ENCODE results near the gene TXNDC5. TPM values are rescaled to one million over a fixed set of nuclear protein-coding genes. Genes with fewer than 3 reads are reported as not detected.

TXNDC5 gene
- total and polyA plus RNA-seq, 9 of the 15 experiments (the other 6 are each of a cell fraction or from before 2014, with no cell fraction given): 33.9 to 156 (median 137) TPM

DNA sequence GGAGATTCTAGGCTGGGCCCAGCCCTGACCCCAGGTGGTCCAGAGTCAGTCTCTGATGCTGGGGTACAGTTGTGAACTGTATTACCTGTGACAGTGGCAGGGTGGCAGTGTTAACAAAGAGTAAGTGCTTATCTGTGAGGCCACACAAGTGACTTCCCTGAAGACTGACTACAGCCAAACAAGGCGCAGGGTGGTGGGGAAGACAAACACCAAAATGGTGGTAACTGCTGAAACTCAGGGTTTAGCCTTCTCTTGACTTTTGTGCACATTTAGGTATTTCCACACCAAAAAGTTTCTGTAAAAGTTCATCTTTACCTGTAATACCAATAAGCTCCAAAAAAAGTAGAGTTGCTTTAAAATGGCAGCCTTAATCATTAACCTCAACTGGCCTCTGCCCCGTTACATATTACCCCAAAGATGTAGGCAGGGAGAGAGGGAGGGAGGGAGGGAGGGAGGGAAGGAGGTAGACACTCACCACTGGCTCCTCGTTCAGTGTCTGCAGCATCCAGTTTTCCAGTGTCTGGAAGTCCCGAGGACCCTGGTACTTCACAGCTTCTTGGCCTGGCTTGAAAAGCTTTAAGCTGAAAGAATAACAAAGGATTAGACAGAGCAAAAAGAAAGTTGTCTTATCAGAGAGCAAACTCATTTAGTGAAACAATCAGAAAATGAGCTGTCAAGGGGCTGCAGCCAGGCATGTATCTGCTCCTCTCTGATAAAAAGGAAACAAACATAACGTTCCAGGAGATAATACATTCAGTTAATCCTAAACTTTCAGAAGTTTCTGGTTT, 11.3 kb downstream of the TXNDC5 start (continued):
- TF ChIP-seq SMAD3 (CRISPR knock-in tag; conservative IDR thresholded peaks at IDR 0.05) (0 out of 2 replicates have a peak, but pooled peaks have one; percentile 5), SMC3 (conservative IDR thresholded peaks at IDR 0.05; ENCODE audit: insufficient read depth, low read depth, low read length) (peak; percentile 56; the same call in 1 of the 2 replicates), E2F3 (CRISPR knock-in tag; IDR thresholded peaks at IDR 0.05) (no peak), ZNF583 (CRISPR knock-in tag; IDR thresholded peaks at IDR 0.05) (0 out of 2 replicates have a peak, but pooled peaks have one; percentile 32), TCF3 (CRISPR knock-in tag; IDR thresholded peaks at IDR 0.05) (peak; percentile 99), TAF7 (tag; IDR thresholded peaks at IDR 0.05) (no peak), SRF (CRISPR knock-in tag; IDR thresholded peaks at IDR 0.05) (peak in 1 of 2 experiments; percentile 74; a peak in 1 of 4 replicates), RAD21 (CRISPR knock-in tag; conservative IDR thresholded peaks at IDR 0.05 in 1 of 2, IDR thresholded peaks at IDR 0.05 in 1 of 2) (peak; percentile 89 to 93), MTA2 (IDR thresholded peaks at IDR 0.05; ENCODE audit: low read depth) (peak; percentile 98), JUND (IDR thresholded peaks at IDR 0.05; ENCODE audit: borderline replicate concordance, low read depth, low read length) (peak; percentile 72; the same call in 1 of the 2 replicates), JUND (tag; IDR thresholded peaks at IDR 0.05; ENCODE audit: borderline replicate concordance, low read depth, low read length) (no peak; the same call in 2 of the 3 replicates), HCFC1 (IDR thresholded peaks at IDR 0.05; ENCODE audit: low read depth, low read length) (no peak), RB1 (IDR thresholded peaks at IDR 0.05; ENCODE audit: low read depth) (no peak)
- TF ChIP-seq, protein P1, sequence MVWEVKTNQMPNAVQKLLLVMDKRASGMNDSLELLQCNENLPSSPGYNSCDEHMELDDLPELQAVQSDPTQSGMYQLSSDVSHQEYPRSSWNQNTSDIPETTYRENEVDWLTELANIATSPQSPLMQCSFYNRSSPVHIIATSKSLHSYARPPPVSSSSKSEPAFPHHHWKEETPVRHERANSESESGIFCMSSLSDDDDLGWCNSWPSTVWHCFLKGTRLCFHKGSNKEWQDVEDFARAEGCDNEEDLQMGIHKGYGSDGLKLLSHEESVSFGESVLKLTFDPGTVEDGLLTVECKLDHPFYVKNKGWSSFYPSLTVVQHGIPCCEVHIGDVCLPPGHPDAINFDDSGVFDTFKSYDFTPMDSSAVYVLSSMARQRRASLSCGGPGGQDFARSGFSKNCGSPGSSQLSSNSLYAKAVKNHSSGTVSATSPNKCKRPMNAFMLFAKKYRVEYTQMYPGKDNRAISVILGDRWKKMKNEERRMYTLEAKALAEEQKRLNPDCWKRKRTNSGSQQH (CRISPR knock-in tag; IDR thresholded peaks at IDR 0.05): no peak
- TF ChIP-seq, protein P2, sequence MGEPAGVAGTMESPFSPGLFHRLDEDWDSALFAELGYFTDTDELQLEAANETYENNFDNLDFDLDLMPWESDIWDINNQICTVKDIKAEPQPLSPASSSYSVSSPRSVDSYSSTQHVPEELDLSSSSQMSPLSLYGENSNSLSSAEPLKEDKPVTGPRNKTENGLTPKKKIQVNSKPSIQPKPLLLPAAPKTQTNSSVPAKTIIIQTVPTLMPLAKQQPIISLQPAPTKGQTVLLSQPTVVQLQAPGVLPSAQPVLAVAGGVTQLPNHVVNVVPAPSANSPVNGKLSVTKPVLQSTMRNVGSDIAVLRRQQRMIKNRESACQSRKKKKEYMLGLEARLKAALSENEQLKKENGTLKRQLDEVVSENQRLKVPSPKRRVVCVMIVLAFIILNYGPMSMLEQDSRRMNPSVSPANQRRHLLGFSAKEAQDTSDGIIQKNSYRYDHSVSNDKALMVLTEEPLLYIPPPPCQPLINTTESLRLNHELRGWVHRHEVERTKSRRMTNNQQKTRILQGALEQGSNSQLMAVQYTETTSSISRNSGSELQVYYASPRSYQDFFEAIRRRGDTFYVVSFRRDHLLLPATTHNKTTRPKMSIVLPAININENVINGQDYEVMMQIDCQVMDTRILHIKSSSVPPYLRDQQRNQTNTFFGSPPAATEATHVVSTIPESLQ (CRISPR knock-in tag; IDR thresholded peaks at IDR 0.05): 0 out of 2 replicates have a peak, but pooled peaks have one; percentile 28
- TF ChIP-seq, protein P3, sequence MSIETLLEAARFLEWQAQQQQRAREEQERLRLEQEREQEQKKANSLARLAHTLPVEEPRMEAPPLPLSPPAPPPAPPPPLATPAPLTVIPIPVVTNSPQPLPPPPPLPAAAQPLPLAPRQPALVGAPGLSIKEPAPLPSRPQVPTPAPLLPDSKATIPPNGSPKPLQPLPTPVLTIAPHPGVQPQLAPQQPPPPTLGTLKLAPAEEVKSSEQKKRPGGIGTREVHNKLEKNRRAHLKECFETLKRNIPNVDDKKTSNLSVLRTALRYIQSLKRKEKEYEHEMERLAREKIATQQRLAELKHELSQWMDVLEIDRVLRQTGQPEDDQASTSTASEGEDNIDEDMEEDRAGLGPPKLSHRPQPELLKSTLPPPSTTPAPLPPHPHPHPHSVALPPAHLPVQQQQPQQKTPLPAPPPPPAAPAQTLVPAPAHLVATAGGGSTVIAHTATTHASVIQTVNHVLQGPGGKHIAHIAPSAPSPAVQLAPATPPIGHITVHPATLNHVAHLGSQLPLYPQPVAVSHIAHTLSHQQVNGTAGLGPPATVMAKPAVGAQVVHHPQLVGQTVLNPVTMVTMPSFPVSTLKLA (conservative IDR thresholded peaks at IDR 0.05): peak in 1 of 2 experiments; percentile 79; a peak in 2 of 4 replicates
- TF ChIP-seq, protein P4, sequence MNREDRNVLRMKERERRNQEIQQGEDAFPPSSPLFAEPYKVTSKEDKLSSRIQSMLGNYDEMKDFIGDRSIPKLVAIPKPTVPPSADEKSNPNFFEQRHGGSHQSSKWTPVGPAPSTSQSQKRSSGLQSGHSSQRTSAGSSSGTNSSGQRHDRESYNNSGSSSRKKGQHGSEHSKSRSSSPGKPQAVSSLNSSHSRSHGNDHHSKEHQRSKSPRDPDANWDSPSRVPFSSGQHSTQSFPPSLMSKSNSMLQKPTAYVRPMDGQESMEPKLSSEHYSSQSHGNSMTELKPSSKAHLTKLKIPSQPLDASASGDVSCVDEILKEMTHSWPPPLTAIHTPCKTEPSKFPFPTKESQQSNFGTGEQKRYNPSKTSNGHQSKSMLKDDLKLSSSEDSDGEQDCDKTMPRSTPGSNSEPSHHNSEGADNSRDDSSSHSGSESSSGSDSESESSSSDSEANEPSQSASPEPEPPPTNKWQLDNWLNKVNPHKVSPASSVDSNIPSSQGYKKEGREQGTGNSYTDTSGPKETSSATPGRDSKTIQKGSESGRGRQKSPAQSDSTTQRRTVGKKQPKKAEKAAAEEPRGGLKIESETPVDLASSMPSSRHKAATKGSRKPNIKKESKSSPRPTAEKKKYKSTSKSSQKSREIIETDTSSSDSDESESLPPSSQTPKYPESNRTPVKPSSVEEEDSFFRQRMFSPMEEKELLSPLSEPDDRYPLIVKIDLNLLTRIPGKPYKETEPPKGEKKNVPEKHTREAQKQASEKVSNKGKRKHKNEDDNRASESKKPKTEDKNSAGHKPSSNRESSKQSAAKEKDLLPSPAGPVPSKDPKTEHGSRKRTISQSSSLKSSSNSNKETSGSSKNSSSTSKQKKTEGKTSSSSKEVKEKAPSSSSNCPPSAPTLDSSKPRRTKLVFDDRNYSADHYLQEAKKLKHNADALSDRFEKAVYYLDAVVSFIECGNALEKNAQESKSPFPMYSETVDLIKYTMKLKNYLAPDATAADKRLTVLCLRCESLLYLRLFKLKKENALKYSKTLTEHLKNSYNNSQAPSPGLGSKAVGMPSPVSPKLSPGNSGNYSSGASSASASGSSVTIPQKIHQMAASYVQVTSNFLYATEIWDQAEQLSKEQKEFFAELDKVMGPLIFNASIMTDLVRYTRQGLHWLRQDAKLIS (CRISPR knock-in tag; IDR thresholded peaks at IDR 0.05): 0 out of 2 replicates have a peak, but pooled peaks have one; percentile 41
